Natural killer cell (primary cell): ENCODE data around the gene SSR2. TPM values are rescaled to one million over a fixed set of nuclear protein-coding genes. Genes with fewer than 3 reads are reported as not detected.
A peak's percentile ranks its signal among the peaks of the same experiment; 100 is the strongest.
"Not testable (repeated sequence)": the region's sequence is repeated elsewhere in the genome, so short reads cannot be mapped to it uniquely, and the experiment has no call there.

Experiments used
- ATAC-seq, 3 donors: fragments of 150-1000 bp in 2 of 3; fragments of 200-7000 bp in 1 of 3; cut with Tn5 transposase; 1 replicate in 1 of 3; 2 replicates in 2 of 3; pipeline ENCODE4 v1.10.0; 2021; ENCODE audit warnings: mild to moderate bottlenecking in 2 of 3, moderate library complexity in 2 of 3
- DNase-seq, 2 donors: peaks; one replicate each; pipeline versions ENCODE4 v3.0.0 to v3.0.0-alpha.2; 2013 to 2021; ENCODE audit warnings: mixed read lengths in 1 of 2
- H3K27ac ChIP-seq: one replicate; pipeline ENCODE4 v1.5.1; 2013; ENCODE audit warnings: mild to moderate bottlenecking, low read length
- H3K27me3 ChIP-seq: one replicate; pipeline ENCODE4 v1.6.1; 2013; ENCODE audit warnings: low read length; ENCODE audit not compliant: control insufficient read depth, insufficient read depth
- H3K36me3 ChIP-seq: one replicate; pipeline ENCODE4 v1.6.1; 2013; ENCODE audit warnings: low read length; ENCODE audit not compliant: control insufficient read depth, insufficient read depth
- H3K4me1 ChIP-seq: one replicate; pipeline ENCODE4 v1.6.1; 2013; ENCODE audit warnings: low read length; ENCODE audit not compliant: control insufficient read depth, insufficient read depth
- H3K4me3 ChIP-seq: one replicate; pipeline ENCODE4 v1.5.1; 2013; ENCODE audit warnings: low read length
- H3K9me3 ChIP-seq: one replicate; pipeline ENCODE4 v1.6.1; 2013; ENCODE audit warnings: low read length; ENCODE audit not compliant: control insufficient read depth, insufficient read depth
- H3K27ac Mint-ChIP-seq, 2 donors: one replicate each; pipeline ENCODE4 v1.8.0; 2022; ENCODE audit warnings: mild to moderate bottlenecking in 2 of 2, mixed read lengths in 2 of 2, moderate library complexity in 1 of 2
- H3K27me3 Mint-ChIP-seq, 2 donors: one replicate each; pipeline ENCODE4 v1.8.0; 2022; ENCODE audit warnings: low read depth in 2 of 2, mixed read lengths in 2 of 2
- H3K36me3 Mint-ChIP-seq: one replicate; pipeline ENCODE4 v1.8.0; 2022; ENCODE audit warnings: mixed read lengths
- H3K4me1 Mint-ChIP-seq, 2 donors: one replicate each; pipeline ENCODE4 v1.8.0; 2022; ENCODE audit warnings: mixed read lengths in 2 of 2
- H3K4me3 Mint-ChIP-seq: one replicate; pipeline ENCODE4 v1.8.0; 2022; ENCODE audit warnings: mild to moderate bottlenecking, moderate library complexity, mixed read lengths
- H3K9me3 Mint-ChIP-seq, 2 donors: one replicate each; pipeline ENCODE4 v1.8.0; 2022; ENCODE audit warnings: mixed read lengths in 2 of 2
- CTCF ChIP-seq: fragments of 200-600 bp; IDR thresholded peaks from one replicate; pipeline ENCODE4 v1.8.0; 2022; ENCODE audit warnings: antibody characterized with exemption
- WGBS: methylation state at CpG from one replicate; pipeline ENCODE4 v1.1.7; 2013; ENCODE audit warnings: missing lambda C conversion rate; ENCODE audit not compliant: insufficient coverage; 5-methylcytosine and 5-hydroxymethylcytosine counted together
- intact Hi-C: fragments of 100-400 bp; cut with micrococcal nuclease; formaldehyde crosslinking; loops from one replicate; pipeline ENCODE4 v1.14.2; 2022
- total RNA-seq, 4 donors: library from RNA; stranded (reverse); fragments of 120-200 nt in 1 of 4; gene quantifications; one replicate each; pipeline versions ENCODE4 v1.2.3 to v1.2.4, GENCODE V29; 2013 to 2022

The SSR2 gene
- total RNA-seq, 3 donors from 2014 or later (not counting 1 experiment from before 2014, with no cell fraction given), result 209 to 215 (median 211) TPM

GRCh38 chr1:155993595-155993994 lies 27.2 kb downstream of the SSR2 start:
- Histone ChIP-seq H3K9me3 (no peaks in the 10 kb centered on the region), H3K36me3 (no peaks in the 10 kb centered on the region), H3K4me1 (peaks cover 23% of the 10 kb centered on the region), H3K27ac (no peak overlapping the region), H3K4me3 (no peak overlapping the region), H3K27me3 (no peaks in the 10 kb centered on the region)
- intact Hi-C loops, result no loop called here
- peaks cover 11% of the 10 kb centered on the region in 2 donors for H3K4me1 Mint-ChIP-seq
- no peak for DNase-seq
- no peak for TF ChIP-seq CTCF
- no peak overlapping the region for H3K4me3 Mint-ChIP-seq
- no peaks in the 10 kb centered on the region for H3K27me3 Mint-ChIP-seq
- H3K27ac Mint-ChIP-seq, result no peak overlapping the region
- H3K36me3 Mint-ChIP-seq, result no peaks in the 10 kb centered on the region
- 88% methylated on average over 3 of the region's 3 CpGs for WGBS
- H3K9me3 Mint-ChIP-seq, result no peaks in the 10 kb centered on the region
- ATAC-seq, result no peak

- ATAC-seq, result peak in 2 of 3 donors; percentile 20 to 65
- H3K27me3 ChIP-seq, result no peaks in the 10 kb centered on the region
- no peaks in the 10 kb centered on the region for H3K36me3 ChIP-seq
- Mint-ChIP-seq H3K36me3 (no peaks in the 10 kb centered on the region), H3K4me1 (peaks cover 11 to 12% of the 10 kb centered on the region in 2 donors), H3K27me3 (no peaks in the 10 kb centered on the region), H3K9me3 (no peaks in the 10 kb centered on the region), H3K27ac (no peak overlapping the region), H3K4me3 (no peak overlapping the region)
- H3K4me1 ChIP-seq, result peaks cover 23% of the 10 kb centered on the region
- H3K4me3 ChIP-seq, result no peak overlapping the region
- 65% methylated on average over 5 of the region's 6 CpGs for WGBS
- H3K27ac ChIP-seq, result peak overlapping the region; percentile 17
- H3K9me3 ChIP-seq, result no peaks in the 10 kb centered on the region
- TF ChIP-seq CTCF, result no peak
- intact Hi-C loops, result no loop called here
- no peak for DNase-seq
These were observed 30.6 kb downstream of the SSR2 start for GRCh38 chr1:155990005-155990739.

GRCh38 chr1:155989242-155990004 lies 31.3 kb downstream of the SSR2 start:
- H3K27ac Mint-ChIP-seq, result peak overlapping the region in 1 of 2 donors; percentile 57
- TF ChIP-seq CTCF, result peak; percentile 98
- Histone ChIP-seq H3K27ac (peak overlapping the region; percentile 17), H3K9me3 (no peaks in the 10 kb centered on the region), H3K36me3 (no peaks in the 10 kb centered on the region), H3K4me3 (no peak overlapping the region), H3K27me3 (no peaks in the 10 kb centered on the region), H3K4me1 (peaks cover 23% of the 10 kb centered on the region)
- no peaks in the 10 kb centered on the region for H3K27me3 Mint-ChIP-seq
- ATAC-seq (peak; percentile 97 to 100 (median 99)), DNase-seq (peak; percentile 75 to 91)
- H3K4me3 Mint-ChIP-seq, result no peak overlapping the region
- WGBS, result 37% methylated on average over 9 of the region's 9 CpGs
- intact Hi-C loops, result loop anchor here (1.0 kb wide), 3 partner anchors 27 to 55 kb away; partner anchors contain the start of gene KHDC4
- H3K9me3 Mint-ChIP-seq, result no peaks in the 10 kb centered on the region
- H3K36me3 Mint-ChIP-seq, result no peaks in the 10 kb centered on the region
- H3K4me1 Mint-ChIP-seq, result peaks cover 11 to 12% of the 10 kb centered on the region in 2 donors

- not testable (repeated sequence) for H3K27ac Mint-ChIP-seq
These were observed 35.7 kb downstream of the SSR2 start for GRCh38 chr1:155984903-155985645.

More at GRCh38 chr1:155984903-155985645, 35.7 kb downstream of the SSR2 start:
- H3K4me3 ChIP-seq, H3K27me3 Mint-ChIP-seq, ATAC-seq, H3K36me3 ChIP-seq, H3K9me3 ChIP-seq, intact Hi-C loops, H3K36me3 Mint-ChIP-seq, H3K4me3 Mint-ChIP-seq, H3K9me3 Mint-ChIP-seq, H3K27ac ChIP-seq, H3K27me3 ChIP-seq: not testable (repeated sequence)
- H3K4me1 Mint-ChIP-seq, result peaks cover 30 to 40% of the 10 kb centered on the region in 2 donors
- 93% methylated on average over 9 of the region's 11 CpGs for WGBS
- peak in 1 of 2 donors; percentile 3 for DNase-seq
- H3K4me1 ChIP-seq, result peaks cover 49% of the 10 kb centered on the region
